NB4 (cell line): ENCODE measurements around the gene SLC35G6.

Experiments used
- DNase-seq: peaks from one replicate; pipeline ENCODE4 v3.0.0; 2010; ENCODE audit warnings: low read depth
- H3K4me3 ChIP-seq: one replicate; pipeline ENCODE4 v1.5.1; 2011; ENCODE audit warnings: mild to moderate bottlenecking, low read depth, low read length, moderate library complexity
- MAX ChIP-seq: IDR thresholded peaks from 2 replicates; pipeline ENCODE4 v1.6.1; 2011; ENCODE audit warnings: low read depth, low read length
- MYC ChIP-seq: IDR thresholded peaks from 2 replicates; pipeline ENCODE4 v1.6.1; 2011; ENCODE audit warnings: low read depth, low read length
- POLR2A ChIP-seq: IDR thresholded peaks from 2 replicates; pipeline ENCODE4 v1.6.1; 2011; ENCODE audit warnings: mild to moderate bottlenecking; ENCODE audit not compliant: insufficient read length; ENCODE audit errors: extremely low read depth
- TF ChIP-seq, protein P1 (sequence below): IDR thresholded peaks from one replicate; pipeline ENCODE4 v1.5.1; 2012; ENCODE audit warnings: low read depth, low read length

Gene SLC35G6

GRCh38 chr17:7438656-7439460, 42.4 kb upstream of the SLC35G6 start:
- peak overlapping the region; percentile 17 for H3K4me3 ChIP-seq
- DNase-seq = no peak
- TF ChIP-seq MAX (no peak), MYC (no peak), POLR2A (no peak)
- TF ChIP-seq, protein P1, sequence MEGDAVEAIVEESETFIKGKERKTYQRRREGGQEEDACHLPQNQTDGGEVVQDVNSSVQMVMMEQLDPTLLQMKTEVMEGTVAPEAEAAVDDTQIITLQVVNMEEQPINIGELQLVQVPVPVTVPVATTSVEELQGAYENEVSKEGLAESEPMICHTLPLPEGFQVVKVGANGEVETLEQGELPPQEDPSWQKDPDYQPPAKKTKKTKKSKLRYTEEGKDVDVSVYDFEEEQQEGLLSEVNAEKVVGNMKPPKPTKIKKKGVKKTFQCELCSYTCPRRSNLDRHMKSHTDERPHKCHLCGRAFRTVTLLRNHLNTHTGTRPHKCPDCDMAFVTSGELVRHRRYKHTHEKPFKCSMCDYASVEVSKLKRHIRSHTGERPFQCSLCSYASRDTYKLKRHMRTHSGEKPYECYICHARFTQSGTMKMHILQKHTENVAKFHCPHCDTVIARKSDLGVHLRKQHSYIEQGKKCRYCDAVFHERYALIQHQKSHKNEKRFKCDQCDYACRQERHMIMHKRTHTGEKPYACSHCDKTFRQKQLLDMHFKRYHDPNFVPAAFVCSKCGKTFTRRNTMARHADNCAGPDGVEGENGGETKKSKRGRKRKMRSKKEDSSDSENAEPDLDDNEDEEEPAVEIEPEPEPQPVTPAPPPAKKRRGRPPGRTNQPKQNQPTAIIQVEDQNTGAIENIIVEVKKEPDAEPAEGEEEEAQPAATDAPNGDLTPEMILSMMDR = no peak

DNA sequence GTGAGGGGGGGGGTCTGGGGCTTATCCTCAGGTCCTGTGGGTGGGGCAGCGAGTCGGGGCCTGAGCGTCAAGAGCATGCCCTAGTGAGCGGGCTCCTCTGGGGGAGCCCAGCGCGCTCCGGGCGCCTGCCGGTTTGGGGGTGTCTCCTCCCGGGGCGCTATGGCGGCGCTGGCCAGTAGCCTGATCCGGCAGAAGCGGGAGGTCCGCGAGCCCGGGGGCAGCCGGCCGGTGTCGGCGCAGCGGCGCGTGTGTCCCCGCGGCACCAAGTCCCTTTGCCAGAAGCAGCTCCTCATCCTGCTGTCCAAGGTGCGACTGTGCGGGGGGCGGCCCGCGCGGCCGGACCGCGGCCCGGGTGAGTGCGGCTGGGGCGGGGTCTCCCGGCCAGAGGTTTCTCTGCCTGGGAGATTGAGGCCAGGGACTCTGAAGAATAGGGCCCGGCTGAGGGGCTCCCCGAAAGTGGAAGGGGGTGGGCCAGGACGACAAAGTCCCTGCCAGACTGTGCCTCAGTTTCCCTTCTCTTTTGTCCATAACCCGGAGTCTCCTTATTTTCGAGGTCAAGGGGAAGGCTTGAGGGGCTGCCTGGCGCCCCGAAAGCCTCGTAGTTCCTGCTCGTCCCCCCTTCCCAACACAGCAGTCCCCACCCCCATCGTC, 41.7 kb upstream of the SLC35G6 start, which contains the start of gene FGF11:
Gene FGF11 (plus strand): TSS at position 51 of the 651 bp plus-strand sequence. CDS start 109 bp downstream, at position 160.
- no peak for TF ChIP-seq MAX
- TF ChIP-seq POLR2A = no peak
- TF ChIP-seq MYC = no peak
- TF ChIP-seq, protein P1 = no peak
- no peak for DNase-seq
- H3K4me3 ChIP-seq = peak within 1 kb of the TSS; percentile 17

GRCh38 chr17:7440113-7440833, 41.0 kb upstream of the SLC35G6 start:
- TF ChIP-seq, protein P1 = no peak
- TF ChIP-seq POLR2A (no peak), MAX (no peak), MYC (no peak)
- DNase-seq = peak; percentile 38
- H3K4me3 ChIP-seq = no peak overlapping the region

DNA sequence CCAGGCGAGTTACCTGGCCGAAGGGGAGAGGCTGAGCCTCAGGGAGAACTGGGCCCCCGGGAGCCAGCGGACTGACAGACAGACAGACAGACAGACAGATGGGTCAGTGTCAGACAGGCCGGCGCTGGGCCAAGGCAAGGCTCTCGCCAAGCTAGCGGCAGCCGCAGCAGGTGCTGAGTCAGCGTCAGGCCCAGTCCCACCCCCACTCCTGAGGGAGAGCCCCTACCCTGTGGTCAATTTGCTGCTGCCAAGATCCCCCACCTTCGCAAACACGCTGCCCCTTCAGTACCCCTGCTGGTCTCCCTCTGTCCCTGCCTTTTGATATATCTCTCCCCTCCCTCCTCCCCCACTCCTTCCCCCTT, 40.4 kb upstream of the SLC35G6 start:
- H3K4me3 ChIP-seq = no peak overlapping the region
- no peak for DNase-seq
- TF ChIP-seq POLR2A (no peak), MYC (no peak), MAX (no peak)
- TF ChIP-seq, protein P1 = no peak

DNA sequence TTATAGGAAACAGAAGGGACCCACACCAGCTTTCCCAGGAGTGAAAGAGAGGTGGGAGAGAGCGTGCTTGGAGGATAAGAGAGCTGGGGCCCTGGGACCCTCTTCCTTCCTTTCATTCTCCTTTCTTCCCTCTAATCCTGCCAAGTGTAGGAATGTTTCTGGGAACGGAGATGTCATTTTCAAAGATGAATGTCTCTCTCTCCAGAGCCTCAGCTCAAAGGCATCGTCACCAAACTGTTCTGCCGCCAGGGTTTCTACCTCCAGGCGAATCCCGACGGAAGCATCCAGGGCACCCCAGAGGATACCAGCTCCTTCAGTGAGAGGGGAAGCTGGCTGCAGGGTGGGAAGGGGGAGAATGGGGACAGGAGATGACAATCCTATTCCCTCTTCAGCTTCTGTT, 40.0 kb upstream of the SLC35G6 start:
- TF ChIP-seq POLR2A = no peak
- TF ChIP-seq, protein P1 = no peak
- no peak for TF ChIP-seq MYC
- TF ChIP-seq MAX = no peak
- DNase-seq = no peak
- no peak overlapping the region for H3K4me3 ChIP-seq
